IMR-90 (cell line): ENCODE measurements around the gene TNFRSF4.

Experiments used
- CEBPB ChIP-seq: IDR thresholded peaks from 2 replicates; pipeline ENCODE4 v1.6.1; 2012; ENCODE audit warnings: low read depth, low read length, improper control_type of control experiment
- CHD1 ChIP-seq: IDR thresholded peaks from 2 replicates; pipeline ENCODE4 v1.6.1; 2012; ENCODE audit warnings: low read depth, low read length, improper control_type of control experiment
- CTCF ChIP-seq: conservative IDR thresholded peaks from 2 replicates; pipeline ENCODE4 v1.5.1; 2012; ENCODE audit warnings: mild to moderate bottlenecking, low read depth, low read length, improper control_type of control experiment
- MAFK ChIP-seq: IDR thresholded peaks from 2 replicates; pipeline ENCODE4 v1.6.1; 2012; ENCODE audit warnings: low read depth, low read length, improper control_type of control experiment
- MAZ ChIP-seq: IDR thresholded peaks from 2 replicates; pipeline ENCODE4 v1.6.1; 2012; ENCODE audit warnings: low read depth, mild to moderate bottlenecking, low read length, improper control_type of control experiment, moderate library complexity, borderline replicate concordance
- NFE2L2 ChIP-seq: fragments of 150-350 bp; IDR thresholded peaks from 2 replicates; pipeline ENCODE4 v1.6.1; 2016; ENCODE audit warnings: low read depth, mild to moderate bottlenecking, low read length
- POLR2A ChIP-seq: IDR thresholded peaks from 2 replicates; pipeline ENCODE4 v1.6.1; 2012; ENCODE audit warnings: mild to moderate bottlenecking, low read depth, low read length
- RAD21 ChIP-seq: IDR thresholded peaks from 2 replicates; pipeline ENCODE4 v1.6.1; 2012; ENCODE audit warnings: low read length, improper control_type of control experiment
- RCOR1 ChIP-seq: IDR thresholded peaks from 2 replicates; pipeline ENCODE4 v1.6.1; 2012; ENCODE audit warnings: mild to moderate bottlenecking, low read length, improper control_type of control experiment; ENCODE audit not compliant: insufficient replicate concordance
- RFX5 ChIP-seq: IDR thresholded peaks from 2 replicates; pipeline ENCODE4 v1.8.0; 2012; ENCODE audit warnings: low read depth, mild to moderate bottlenecking, low read length, moderate library complexity
- SMC3 ChIP-seq: fragments of 150-350 bp; IDR thresholded peaks from 2 replicates; pipeline ENCODE4 v1.6.1; 2016; ENCODE audit warnings: low read depth, mild to moderate bottlenecking, antibody characterized with exemption, low read length, moderate library complexity
- USF2 ChIP-seq: fragments of 150-350 bp; IDR thresholded peaks from 2 replicates; pipeline ENCODE4 v1.6.1; 2017; ENCODE audit warnings: mild to moderate bottlenecking, antibody characterized with exemption, low read length, low read depth

- no peak for TF ChIP-seq CTCF
- TF ChIP-seq POLR2A: no peak
- no peak for TF ChIP-seq RFX5
- no peak for TF ChIP-seq USF2
- no peak for TF ChIP-seq CHD1
- no peak for TF ChIP-seq RCOR1
- no peak for TF ChIP-seq RAD21
- TF ChIP-seq MAFK: no peak
- TF ChIP-seq NFE2L2: no peak
- TF ChIP-seq CEBPB: no peak
- no peak for TF ChIP-seq MAZ
- no peak for TF ChIP-seq SMC3
These were observed 45.2 kb downstream of the TNFRSF4 start for GRCh38 chr1:1168451-1169411.
